Measurements from ENCODE around the gene ATRNL1.

DNA sequence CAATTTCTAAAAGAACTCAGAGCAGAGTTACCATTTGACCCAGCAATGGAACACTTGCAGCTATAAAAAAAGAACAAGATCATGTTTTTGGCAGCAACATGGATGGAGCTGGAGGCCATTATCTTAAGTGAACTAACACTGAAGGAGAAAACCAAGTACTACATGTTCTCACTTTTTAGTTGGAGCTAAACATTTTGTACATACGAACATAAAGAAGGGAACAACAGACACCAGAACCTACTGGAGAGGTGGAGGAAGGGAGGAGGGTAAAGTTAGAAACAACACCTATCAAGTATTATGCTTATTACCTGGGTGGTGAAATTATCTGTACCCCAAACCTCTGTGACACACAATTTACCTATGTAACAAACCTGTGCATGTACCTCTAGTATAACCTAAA lies 329.5 kb downstream of the ATRNL1 start:
- TF ChIP-seq, protein P1, sequence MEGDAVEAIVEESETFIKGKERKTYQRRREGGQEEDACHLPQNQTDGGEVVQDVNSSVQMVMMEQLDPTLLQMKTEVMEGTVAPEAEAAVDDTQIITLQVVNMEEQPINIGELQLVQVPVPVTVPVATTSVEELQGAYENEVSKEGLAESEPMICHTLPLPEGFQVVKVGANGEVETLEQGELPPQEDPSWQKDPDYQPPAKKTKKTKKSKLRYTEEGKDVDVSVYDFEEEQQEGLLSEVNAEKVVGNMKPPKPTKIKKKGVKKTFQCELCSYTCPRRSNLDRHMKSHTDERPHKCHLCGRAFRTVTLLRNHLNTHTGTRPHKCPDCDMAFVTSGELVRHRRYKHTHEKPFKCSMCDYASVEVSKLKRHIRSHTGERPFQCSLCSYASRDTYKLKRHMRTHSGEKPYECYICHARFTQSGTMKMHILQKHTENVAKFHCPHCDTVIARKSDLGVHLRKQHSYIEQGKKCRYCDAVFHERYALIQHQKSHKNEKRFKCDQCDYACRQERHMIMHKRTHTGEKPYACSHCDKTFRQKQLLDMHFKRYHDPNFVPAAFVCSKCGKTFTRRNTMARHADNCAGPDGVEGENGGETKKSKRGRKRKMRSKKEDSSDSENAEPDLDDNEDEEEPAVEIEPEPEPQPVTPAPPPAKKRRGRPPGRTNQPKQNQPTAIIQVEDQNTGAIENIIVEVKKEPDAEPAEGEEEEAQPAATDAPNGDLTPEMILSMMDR (conservative IDR thresholded peaks at IDR 0.05; ENCODE audit: low read depth in 2 of 2): no peak
- TF ChIP-seq EZH2 (IDR thresholded peaks at IDR 0.05; ENCODE audit: low read depth, unreplicated experiment): no peak
- no peak for TF ChIP-seq CREB1 (CRISPR knock-in tag; IDR thresholded peaks at IDR 0.05; ENCODE audit: low read depth)
- TF ChIP-seq ZNF114 (CRISPR knock-in tag; IDR thresholded peaks at IDR 0.05): no peak
- TF ChIP-seq, protein P2, sequence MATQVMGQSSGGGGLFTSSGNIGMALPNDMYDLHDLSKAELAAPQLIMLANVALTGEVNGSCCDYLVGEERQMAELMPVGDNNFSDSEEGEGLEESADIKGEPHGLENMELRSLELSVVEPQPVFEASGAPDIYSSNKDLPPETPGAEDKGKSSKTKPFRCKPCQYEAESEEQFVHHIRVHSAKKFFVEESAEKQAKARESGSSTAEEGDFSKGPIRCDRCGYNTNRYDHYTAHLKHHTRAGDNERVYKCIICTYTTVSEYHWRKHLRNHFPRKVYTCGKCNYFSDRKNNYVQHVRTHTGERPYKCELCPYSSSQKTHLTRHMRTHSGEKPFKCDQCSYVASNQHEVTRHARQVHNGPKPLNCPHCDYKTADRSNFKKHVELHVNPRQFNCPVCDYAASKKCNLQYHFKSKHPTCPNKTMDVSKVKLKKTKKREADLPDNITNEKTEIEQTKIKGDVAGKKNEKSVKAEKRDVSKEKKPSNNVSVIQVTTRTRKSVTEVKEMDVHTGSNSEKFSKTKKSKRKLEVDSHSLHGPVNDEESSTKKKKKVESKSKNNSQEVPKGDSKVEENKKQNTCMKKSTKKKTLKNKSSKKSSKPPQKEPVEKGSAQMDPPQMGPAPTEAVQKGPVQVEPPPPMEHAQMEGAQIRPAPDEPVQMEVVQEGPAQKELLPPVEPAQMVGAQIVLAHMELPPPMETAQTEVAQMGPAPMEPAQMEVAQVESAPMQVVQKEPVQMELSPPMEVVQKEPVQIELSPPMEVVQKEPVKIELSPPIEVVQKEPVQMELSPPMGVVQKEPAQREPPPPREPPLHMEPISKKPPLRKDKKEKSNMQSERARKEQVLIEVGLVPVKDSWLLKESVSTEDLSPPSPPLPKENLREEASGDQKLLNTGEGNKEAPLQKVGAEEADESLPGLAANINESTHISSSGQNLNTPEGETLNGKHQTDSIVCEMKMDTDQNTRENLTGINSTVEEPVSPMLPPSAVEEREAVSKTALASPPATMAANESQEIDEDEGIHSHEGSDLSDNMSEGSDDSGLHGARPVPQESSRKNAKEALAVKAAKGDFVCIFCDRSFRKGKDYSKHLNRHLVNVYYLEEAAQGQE (IDR thresholded peaks at IDR 0.05; ENCODE audit: unreplicated experiment): no peak
- no peak for TF ChIP-seq EZH2phosphoT487 (IDR thresholded peaks at IDR 0.05; ENCODE audit: unreplicated experiment)
- no peak for TF ChIP-seq JUNB (IDR thresholded peaks at IDR 0.05; ENCODE audit: unreplicated experiment)

All from GM23338 (cell line).